ENCODE results near the gene PASD1.

Gene PASD1

DNA sequence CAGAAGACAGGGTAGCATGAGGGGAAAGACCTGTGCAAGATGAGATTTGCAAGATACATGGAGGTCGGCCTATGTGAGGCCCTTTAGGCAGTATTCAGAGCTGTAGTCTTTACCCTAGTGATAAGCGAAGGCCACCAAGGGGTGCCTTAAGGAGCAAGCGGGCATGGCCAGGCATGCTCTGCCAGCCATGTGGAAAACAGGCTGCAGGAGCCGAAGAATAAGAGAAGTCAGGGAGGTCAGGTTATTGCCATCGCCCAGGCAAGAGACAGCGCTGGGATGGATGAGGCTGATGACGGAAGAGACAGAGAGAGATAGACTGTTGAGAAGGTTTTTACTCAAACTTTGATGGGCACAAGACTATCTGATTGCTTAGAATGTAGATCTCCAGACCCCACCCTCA, 145.3 kb downstream of the PASD1 start:
- TF ChIP-seq, protein P1, sequence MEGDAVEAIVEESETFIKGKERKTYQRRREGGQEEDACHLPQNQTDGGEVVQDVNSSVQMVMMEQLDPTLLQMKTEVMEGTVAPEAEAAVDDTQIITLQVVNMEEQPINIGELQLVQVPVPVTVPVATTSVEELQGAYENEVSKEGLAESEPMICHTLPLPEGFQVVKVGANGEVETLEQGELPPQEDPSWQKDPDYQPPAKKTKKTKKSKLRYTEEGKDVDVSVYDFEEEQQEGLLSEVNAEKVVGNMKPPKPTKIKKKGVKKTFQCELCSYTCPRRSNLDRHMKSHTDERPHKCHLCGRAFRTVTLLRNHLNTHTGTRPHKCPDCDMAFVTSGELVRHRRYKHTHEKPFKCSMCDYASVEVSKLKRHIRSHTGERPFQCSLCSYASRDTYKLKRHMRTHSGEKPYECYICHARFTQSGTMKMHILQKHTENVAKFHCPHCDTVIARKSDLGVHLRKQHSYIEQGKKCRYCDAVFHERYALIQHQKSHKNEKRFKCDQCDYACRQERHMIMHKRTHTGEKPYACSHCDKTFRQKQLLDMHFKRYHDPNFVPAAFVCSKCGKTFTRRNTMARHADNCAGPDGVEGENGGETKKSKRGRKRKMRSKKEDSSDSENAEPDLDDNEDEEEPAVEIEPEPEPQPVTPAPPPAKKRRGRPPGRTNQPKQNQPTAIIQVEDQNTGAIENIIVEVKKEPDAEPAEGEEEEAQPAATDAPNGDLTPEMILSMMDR (IDR thresholded peaks at IDR 0.05; ENCODE audit: low read depth, low read length): no peak
- DNase-seq (ENCODE audit: low read depth in 2 of 2): no peak

DNA sequence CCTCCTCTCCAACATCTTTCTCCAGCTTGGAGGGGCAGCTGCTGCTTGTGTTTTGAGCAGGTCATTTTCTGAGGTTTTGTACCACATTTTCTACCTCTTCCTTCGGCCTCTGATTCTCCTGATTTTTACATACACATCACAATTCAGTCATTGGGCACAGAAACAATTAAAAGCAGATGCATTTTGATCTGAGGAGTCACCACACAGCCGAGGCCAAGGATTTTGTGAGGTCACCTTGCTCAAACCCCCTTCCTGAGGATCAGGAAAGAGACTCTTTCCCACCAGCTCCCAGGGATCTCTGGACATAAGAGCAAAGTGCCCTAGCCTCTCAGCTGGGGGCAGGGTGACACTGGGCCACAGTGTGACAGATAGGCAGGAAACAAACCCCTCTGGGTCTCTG, 147.0 kb downstream of the PASD1 start:
- no peak for DNase-seq (ENCODE audit: low read depth in 2 of 2)

More for the DNA sequence above, 145.3 kb downstream of the PASD1 start:
- H3K4me3 ChIP-seq (replicated peaks in 1 of 2; ENCODE audit: low read depth in 2 of 2, low read length in 2 of 2): no peak overlapping the region

DNA sequence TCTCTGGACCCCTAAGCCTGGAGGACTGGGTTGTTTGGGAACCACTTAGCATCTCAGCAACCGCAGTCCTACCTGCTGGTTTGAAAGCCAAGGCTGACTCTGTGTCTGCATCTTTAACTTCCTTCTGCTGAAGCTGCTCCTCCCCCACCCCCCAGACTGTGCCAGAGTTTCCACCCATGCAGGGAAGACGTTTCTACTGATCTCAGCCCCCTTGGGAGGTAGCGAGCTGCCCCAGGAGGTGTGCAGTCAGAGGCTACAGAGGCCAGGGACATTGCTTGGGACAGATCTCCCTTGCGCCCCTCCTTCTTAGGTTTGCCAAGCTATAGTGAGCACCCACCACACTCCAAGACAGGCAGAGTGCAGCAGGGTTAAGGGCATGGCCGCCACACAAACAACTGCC, 147.7 kb downstream of the PASD1 start:
- no peak overlapping the region for H3K4me3 ChIP-seq (replicated peaks in 1 of 2; ENCODE audit: low read depth in 2 of 2, low read length in 2 of 2)
- DNase-seq (ENCODE audit: low read depth in 2 of 2): no peak
- TF ChIP-seq, protein P1 (IDR thresholded peaks at IDR 0.05; ENCODE audit: low read depth, low read length): no peak

More for the DNA sequence above, 147.0 kb downstream of the PASD1 start:
- TF ChIP-seq, protein P1 (IDR thresholded peaks at IDR 0.05; ENCODE audit: low read depth, low read length): no peak
- no peak overlapping the region for H3K4me3 ChIP-seq (replicated peaks in 1 of 2; ENCODE audit: low read depth in 2 of 2, low read length in 2 of 2)

DNA sequence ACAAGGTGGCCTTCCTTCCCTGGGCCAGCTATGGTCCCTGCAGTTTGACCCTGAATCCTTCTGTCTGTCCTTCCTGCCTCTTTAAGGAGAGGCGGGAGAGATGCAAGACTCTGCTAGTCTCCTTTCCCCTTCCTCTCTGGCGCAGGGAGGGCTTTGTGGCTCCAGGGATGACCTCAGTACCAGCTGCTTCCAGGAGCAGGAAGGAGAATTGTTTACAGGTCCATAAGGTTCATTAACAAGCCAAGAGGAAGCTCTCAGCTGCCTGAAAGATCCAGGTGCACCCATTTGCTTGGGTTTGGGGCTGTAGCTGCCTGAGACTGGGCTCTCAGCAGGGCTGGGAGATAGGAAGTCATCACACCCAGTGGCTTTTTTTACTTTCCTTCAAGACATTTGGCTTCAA, 148.3 kb downstream of the PASD1 start:
- no peak overlapping the region for H3K4me3 ChIP-seq (replicated peaks in 1 of 2; ENCODE audit: low read depth in 2 of 2, low read length in 2 of 2)
- no peak for DNase-seq (ENCODE audit: low read depth in 2 of 2)
- TF ChIP-seq, protein P1 (IDR thresholded peaks at IDR 0.05; ENCODE audit: low read depth, low read length): no peak

DNA sequence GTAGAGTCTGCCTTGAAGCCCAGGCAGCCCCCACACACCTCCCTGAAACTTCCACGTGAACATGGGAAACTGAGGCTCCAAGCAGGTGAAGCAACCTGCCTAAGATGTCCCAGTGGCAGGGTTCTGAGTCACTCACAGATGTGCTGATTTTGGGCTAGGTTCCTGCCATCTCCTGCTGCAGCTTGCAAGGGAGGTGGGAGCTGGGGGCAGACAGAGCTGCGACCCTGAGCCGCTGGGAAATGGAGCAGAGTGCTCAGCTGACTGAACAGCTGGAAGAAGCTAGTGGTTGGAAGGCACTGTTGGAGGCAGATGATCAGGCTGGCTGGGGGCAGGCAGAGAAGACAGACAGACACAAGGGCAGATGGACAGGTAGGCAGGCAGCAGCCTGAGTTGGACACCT, 148.8 kb downstream of the PASD1 start:
- H3K4me3 ChIP-seq (replicated peaks in 1 of 2; ENCODE audit: low read depth in 2 of 2, low read length in 2 of 2): no peak overlapping the region
- DNase-seq (ENCODE audit: low read depth in 2 of 2): no peak
- TF ChIP-seq, protein P1 (IDR thresholded peaks at IDR 0.05; ENCODE audit: low read depth, low read length): no peak

DNA sequence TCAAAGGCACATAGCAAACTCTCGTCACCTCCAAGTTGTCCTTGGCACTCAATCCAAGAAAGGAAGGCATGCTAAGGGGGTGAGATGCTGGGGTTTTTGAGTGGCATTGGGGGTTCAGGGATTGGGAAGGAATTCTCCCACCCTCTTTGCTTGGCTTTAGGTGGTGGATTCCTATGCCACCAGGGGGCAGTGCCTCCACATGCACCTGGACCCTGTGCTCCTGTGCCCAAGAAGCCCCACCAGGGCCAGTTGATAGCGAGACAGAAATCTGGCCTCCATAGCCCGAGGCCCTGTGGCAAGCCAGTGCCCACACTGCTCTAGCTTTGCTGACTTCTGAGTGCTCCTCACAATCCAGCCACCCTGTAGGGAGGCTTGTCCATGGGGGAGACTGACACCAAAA, 150.4 kb downstream of the PASD1 start:
- peak; percentile 13 to 18 for DNase-seq (ENCODE audit: low read depth in 2 of 2)
- H3K4me3 ChIP-seq (replicated peaks in 1 of 2; ENCODE audit: low read depth in 2 of 2, low read length in 2 of 2): no peak overlapping the region
- TF ChIP-seq, protein P1 (IDR thresholded peaks at IDR 0.05; ENCODE audit: low read depth, low read length): peak; percentile 28

DNA sequence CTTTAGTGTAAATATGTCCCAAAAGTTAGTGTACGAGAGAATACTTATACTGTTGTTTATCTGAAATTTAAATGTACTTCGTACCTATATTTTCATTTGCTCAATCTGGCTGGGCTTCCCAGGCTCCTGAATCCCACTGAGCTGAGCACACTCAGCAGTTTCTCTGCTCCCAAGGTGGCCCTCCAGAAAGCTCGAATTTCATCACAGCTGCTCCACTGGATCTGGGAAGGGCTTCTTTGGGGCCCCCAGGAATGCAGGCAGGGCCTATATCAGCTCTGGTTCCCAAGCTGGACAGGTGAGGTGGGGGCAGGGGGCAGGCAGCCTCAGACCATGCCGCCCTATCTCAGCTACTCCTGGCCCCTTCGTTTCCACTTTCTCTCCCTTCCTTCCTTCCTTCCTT, 150.9 kb downstream of the PASD1 start:
- no peak overlapping the region for H3K4me3 ChIP-seq (replicated peaks in 1 of 2; ENCODE audit: low read depth in 2 of 2, low read length in 2 of 2)
- no peak for DNase-seq (ENCODE audit: low read depth in 2 of 2)
- TF ChIP-seq, protein P1 (IDR thresholded peaks at IDR 0.05; ENCODE audit: low read depth, low read length): no peak

Data from cardiac fibroblast (primary cell).